Trophoblast cell (in vitro differentiated cells and primary cell): ENCODE data around the gene EDIL3.

Experiments used
- DNase-seq, 2 donors: peaks; one replicate each; pipeline ENCODE4 v3.0.0-alpha.2; 2016
- H2AFZ ChIP-seq: 2 replicates; pipeline ENCODE4 v1.6.1; 2013; ENCODE audit warnings: low read length, moderate library complexity, mild to moderate bottlenecking; ENCODE audit not compliant: insufficient read depth, poor library complexity
- H2AK5ac ChIP-seq: 2 replicates; pipeline ENCODE4 v1.6.1; 2013; ENCODE audit warnings: mild to moderate bottlenecking, low read length
- H2BK120ac ChIP-seq: 2 replicates; pipeline ENCODE4 v1.6.1; 2013; ENCODE audit warnings: low read length, mild to moderate bottlenecking, moderate library complexity; ENCODE audit not compliant: insufficient read depth, poor library complexity
- H2BK12ac ChIP-seq: 2 replicates; pipeline ENCODE4 v1.6.1; 2013; ENCODE audit warnings: mild to moderate bottlenecking, low read length, moderate library complexity
- H2BK5ac ChIP-seq: 2 replicates; pipeline ENCODE4 v1.6.1; 2013; ENCODE audit warnings: low read length, low read depth, moderate library complexity, mild to moderate bottlenecking; ENCODE audit not compliant: poor library complexity
- H3K14ac ChIP-seq: 2 replicates; pipeline ENCODE4 v1.6.1; 2013; ENCODE audit warnings: mild to moderate bottlenecking, low read length
- H3K18ac ChIP-seq: 2 replicates; pipeline ENCODE4 v1.6.1; 2013; ENCODE audit warnings: mild to moderate bottlenecking, low read length
- H3K23ac ChIP-seq: 2 replicates; pipeline ENCODE4 v1.6.1; 2013; ENCODE audit warnings: low read length
- H3K27ac ChIP-seq: 2 replicates; pipeline ENCODE4 v1.5.1; 2013; ENCODE audit warnings: low read depth, mild to moderate bottlenecking, inconsistent platforms, low read length, moderate library complexity
- H3K27me3 ChIP-seq: 2 replicates; pipeline ENCODE4 v1.6.1; 2013; ENCODE audit warnings: inconsistent platforms, mild to moderate bottlenecking, low read length, moderate library complexity; ENCODE audit not compliant: insufficient read depth
- H3K36me3 ChIP-seq, 2 experiments: 1 replicate in 1 of 2; 2 replicates in 1 of 2; pipeline ENCODE4 v1.6.1; 2013; ENCODE audit warnings: low read length in 2 of 2, mild to moderate bottlenecking in 2 of 2, moderate library complexity in 1 of 2; ENCODE audit not compliant: insufficient read depth in 2 of 2, control insufficient read depth in 1 of 2
- H3K4ac ChIP-seq: 2 replicates; pipeline ENCODE4 v1.6.1; 2013; ENCODE audit warnings: low read depth, mild to moderate bottlenecking, low read length, moderate library complexity
- H3K4me1 ChIP-seq, 2 experiments: 1 replicate in 1 of 2; 2 replicates in 1 of 2; pipeline ENCODE4 v1.6.1; 2013; ENCODE audit warnings: low read length in 2 of 2, mild to moderate bottlenecking in 2 of 2, moderate library complexity in 1 of 2; ENCODE audit not compliant: insufficient read depth in 2 of 2, control insufficient read depth in 1 of 2
- H3K4me2 ChIP-seq: 2 replicates; pipeline ENCODE4 v1.6.1; 2013; ENCODE audit warnings: inconsistent platforms, mild to moderate bottlenecking, low read length, moderate library complexity
- H3K4me3 ChIP-seq: 2 replicates; pipeline ENCODE4 v1.5.1; 2013; ENCODE audit warnings: mild to moderate bottlenecking, low read depth, low read length, inconsistent platforms
- H3K79me1 ChIP-seq: one replicate; pipeline ENCODE4 v1.6.1; 2013; ENCODE audit warnings: low read length
- H3K79me2 ChIP-seq: 2 replicates; pipeline ENCODE4 v1.6.1; 2013; ENCODE audit warnings: low read length, mild to moderate bottlenecking; ENCODE audit not compliant: control insufficient read depth, insufficient read depth, poor library complexity
- H3K9ac ChIP-seq: 2 replicates; pipeline ENCODE4 v1.6.1; 2013; ENCODE audit warnings: mild to moderate bottlenecking, low read length
- H3K9me3 ChIP-seq: 2 replicates; pipeline ENCODE4 v1.6.1; 2013; ENCODE audit warnings: low read depth, mild to moderate bottlenecking, control low read depth, inconsistent platforms, low read length; ENCODE audit not compliant: insufficient read depth
- H4K12ac ChIP-seq: 2 replicates; pipeline ENCODE4 v1.6.1; 2013; ENCODE audit warnings: low read depth, mild to moderate bottlenecking, low read length, moderate library complexity
- H4K8ac ChIP-seq: 2 replicates; pipeline ENCODE4 v1.6.1; 2013; ENCODE audit warnings: low read depth, mild to moderate bottlenecking, low read length, moderate library complexity
- H4K91ac ChIP-seq: one replicate; pipeline ENCODE4 v1.6.1; 2013; ENCODE audit warnings: low read depth, mild to moderate bottlenecking, low read length, moderate library complexity
- WGBS: extraction: QIAGEN DNeasy Blood & Tissue Kit; methylation state at CpG from one replicate; pipeline ENCODE4 v1.1.7; 2013; ENCODE audit warnings: missing lambda C conversion rate; ENCODE audit not compliant: insufficient read length, insufficient coverage; ENCODE audit errors: extremely low coverage; 5-methylcytosine and 5-hydroxymethylcytosine counted together

The EDIL3 gene

GRCh38 chr5:84248013-84248412, 136.7 kb downstream of the EDIL3 start:
- WGBS = 100% methylated on average over 2 of the region's 4 CpGs
- no peak overlapping the region for H2BK5ac ChIP-seq

DNA sequence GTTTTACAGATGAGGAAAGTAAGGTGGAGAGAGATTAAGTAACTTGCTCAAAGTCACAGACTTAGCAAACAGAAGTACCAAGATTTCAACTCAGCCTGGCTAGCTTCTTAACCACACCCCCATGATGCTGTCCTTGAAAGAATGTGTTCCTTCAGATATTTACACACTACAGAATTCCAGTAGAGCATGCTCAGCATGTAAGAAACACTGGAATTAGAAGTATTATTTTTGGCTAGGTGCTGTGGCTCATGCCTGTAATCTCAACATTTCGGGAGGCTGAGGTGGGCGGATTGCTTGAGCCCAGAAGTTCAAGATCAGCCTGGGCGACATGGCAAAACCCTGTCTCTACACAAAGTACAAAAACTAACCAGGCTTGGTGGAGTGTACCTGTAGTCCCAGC, 142.4 kb downstream of the EDIL3 start:
- DNase-seq = peak; percentile 27 to 73
- no peak overlapping the region for H3K4me2 ChIP-seq
- no peaks in the 10 kb centered on the region for H3K4me1 ChIP-seq
- no peak overlapping the region for H4K12ac ChIP-seq
- H2BK120ac ChIP-seq = no peak overlapping the region
- no CpG with 5 or more reads among the region's 3 CpGs for WGBS
- no peak overlapping the region for H2BK12ac ChIP-seq
- no peak overlapping the region for H3K4me3 ChIP-seq
- no peak overlapping the region for H3K23ac ChIP-seq
- H3K14ac ChIP-seq = no peak overlapping the region
- no peak overlapping the region for H2AFZ ChIP-seq
- H3K9me3 ChIP-seq = no peaks in the 10 kb centered on the region
- H2BK5ac ChIP-seq = no peak overlapping the region
- no peak overlapping the region for H3K4ac ChIP-seq
- no peak overlapping the region for H4K8ac ChIP-seq
- no peak overlapping the region for H2AK5ac ChIP-seq
- no peak overlapping the region for H3K9ac ChIP-seq
- no peaks in the 10 kb centered on the region for H3K79me2 ChIP-seq
- H4K91ac ChIP-seq = no peak overlapping the region
- no peak overlapping the region for H3K27ac ChIP-seq
- H3K27me3 ChIP-seq = no peaks in the 10 kb centered on the region
- H3K79me1 ChIP-seq = no peaks in the 10 kb centered on the region
- H3K36me3 ChIP-seq = peaks cover 0 to 1% of the 10 kb centered on the region in 2 experiments
- H3K18ac ChIP-seq = no peak overlapping the region

More at GRCh38 chr5:84248013-84248412, 136.7 kb downstream of the EDIL3 start:
- H3K9me3 ChIP-seq = no peaks in the 10 kb centered on the region
- no peak overlapping the region for H3K27ac ChIP-seq
- H3K4ac ChIP-seq = no peak overlapping the region
- H2AK5ac ChIP-seq = no peak overlapping the region
- no peak overlapping the region for H3K9ac ChIP-seq
- no peak overlapping the region for H3K4me2 ChIP-seq
- peaks cover 0 to 1% of the 10 kb centered on the region in 2 experiments for H3K36me3 ChIP-seq
- H4K12ac ChIP-seq = no peak overlapping the region
- no peaks in the 10 kb centered on the region for H3K79me2 ChIP-seq
- H3K14ac ChIP-seq = no peak overlapping the region
- H2BK120ac ChIP-seq = no peak overlapping the region
- H3K23ac ChIP-seq = no peak overlapping the region
- H3K4me3 ChIP-seq = no peak overlapping the region
- H3K4me1 ChIP-seq = peaks cover 0 to 1% of the 10 kb centered on the region in 2 experiments
- no peak overlapping the region for H4K8ac ChIP-seq
- no peak for DNase-seq
- H3K18ac ChIP-seq = no peak overlapping the region
- H3K27me3 ChIP-seq = no peaks in the 10 kb centered on the region
- no peak overlapping the region for H4K91ac ChIP-seq
- H2BK12ac ChIP-seq = no peak overlapping the region
- H2AFZ ChIP-seq = no peak overlapping the region
- no peaks in the 10 kb centered on the region for H3K79me1 ChIP-seq

DNA sequence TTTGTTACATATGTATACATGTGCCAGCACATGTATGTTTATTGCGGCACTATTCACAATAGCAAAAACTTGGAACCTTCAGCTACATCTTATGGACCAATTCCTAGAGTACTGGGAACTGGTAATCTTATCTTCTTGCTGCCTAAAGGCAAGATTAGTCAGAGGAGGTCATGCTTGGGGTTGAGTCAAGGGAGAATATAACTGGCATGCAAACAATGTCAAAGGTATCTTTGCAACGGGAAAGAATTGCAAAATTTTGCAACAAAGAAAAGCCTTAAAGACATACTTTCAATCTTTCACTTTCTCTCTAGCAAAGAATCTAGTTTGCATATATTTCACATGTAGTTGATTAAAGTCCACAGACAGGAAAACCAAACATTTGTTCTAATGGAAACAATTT, 145.2 kb downstream of the EDIL3 start:
- no CpG with 5 or more reads among the region's 2 CpGs for WGBS
- H3K27me3 ChIP-seq = no peaks in the 10 kb centered on the region
- H3K79me1 ChIP-seq = no peaks in the 10 kb centered on the region
- H4K8ac ChIP-seq = no peak overlapping the region
- no peaks in the 10 kb centered on the region for H3K36me3 ChIP-seq
- DNase-seq = peak; percentile 38 to 93
- no peak overlapping the region for H2BK5ac ChIP-seq
- H3K4ac ChIP-seq = no peak overlapping the region
- H3K14ac ChIP-seq = no peak overlapping the region
- no peaks in the 10 kb centered on the region for H3K79me2 ChIP-seq
- no peak overlapping the region for H2BK120ac ChIP-seq
- H3K4me3 ChIP-seq = no peak overlapping the region
- H3K23ac ChIP-seq = no peak overlapping the region
- H3K27ac ChIP-seq = no peak overlapping the region
- H3K9me3 ChIP-seq = no peaks in the 10 kb centered on the region
- no peak overlapping the region for H2AK5ac ChIP-seq
- H4K12ac ChIP-seq = no peak overlapping the region
- H2AFZ ChIP-seq = no peak overlapping the region
- no peak overlapping the region for H4K91ac ChIP-seq
- H2BK12ac ChIP-seq = no peak overlapping the region
- no peak overlapping the region for H3K4me2 ChIP-seq
- no peaks in the 10 kb centered on the region for H3K4me1 ChIP-seq
- no peak overlapping the region for H3K18ac ChIP-seq
- no peak overlapping the region for H3K9ac ChIP-seq

GRCh38 chr5:84237126-84237525, 147.6 kb downstream of the EDIL3 start:
- Histone ChIP-seq H2AK5ac (no peak overlapping the region), H4K12ac (no peak overlapping the region), H3K79me1 (no peaks in the 10 kb centered on the region), H2AFZ (no peak overlapping the region), H2BK12ac (no peak overlapping the region), H3K4me2 (no peak overlapping the region), H3K14ac (no peak overlapping the region), H3K4me3 (no peak overlapping the region), H3K79me2 (no peaks in the 10 kb centered on the region), H3K23ac (no peak overlapping the region), H4K8ac (no peak overlapping the region), H3K27ac (no peak overlapping the region), H2BK5ac (no peak overlapping the region), H3K9me3 (no peaks in the 10 kb centered on the region), H3K4ac (no peak overlapping the region), H3K9ac (no peak overlapping the region), H4K91ac (no peak overlapping the region), H3K18ac (no peak overlapping the region), H3K36me3 (no peaks in the 10 kb centered on the region), H2BK120ac (no peak overlapping the region), H3K4me1 (no peaks in the 10 kb centered on the region), H3K27me3 (no peaks in the 10 kb centered on the region)
- DNase-seq = no peak
